GM19324 (cell line): Measurements from ENCODE around the gene TMOD3.
"Not testable (repeated sequence)": the region's sequence is repeated elsewhere in the genome, so short reads cannot be mapped to it uniquely, and the experiment has no call there.

Experiments
- ATAC-seq: cut with Tn5 transposase; IDR thresholded peaks from one replicate; pipeline ENCODE4 v1.9.1; 2021; ENCODE audit warnings: mild to moderate bottlenecking, moderate library complexity; ENCODE audit not compliant: unreplicated experiment, low FRiP score

TMOD3 gene

DNA sequence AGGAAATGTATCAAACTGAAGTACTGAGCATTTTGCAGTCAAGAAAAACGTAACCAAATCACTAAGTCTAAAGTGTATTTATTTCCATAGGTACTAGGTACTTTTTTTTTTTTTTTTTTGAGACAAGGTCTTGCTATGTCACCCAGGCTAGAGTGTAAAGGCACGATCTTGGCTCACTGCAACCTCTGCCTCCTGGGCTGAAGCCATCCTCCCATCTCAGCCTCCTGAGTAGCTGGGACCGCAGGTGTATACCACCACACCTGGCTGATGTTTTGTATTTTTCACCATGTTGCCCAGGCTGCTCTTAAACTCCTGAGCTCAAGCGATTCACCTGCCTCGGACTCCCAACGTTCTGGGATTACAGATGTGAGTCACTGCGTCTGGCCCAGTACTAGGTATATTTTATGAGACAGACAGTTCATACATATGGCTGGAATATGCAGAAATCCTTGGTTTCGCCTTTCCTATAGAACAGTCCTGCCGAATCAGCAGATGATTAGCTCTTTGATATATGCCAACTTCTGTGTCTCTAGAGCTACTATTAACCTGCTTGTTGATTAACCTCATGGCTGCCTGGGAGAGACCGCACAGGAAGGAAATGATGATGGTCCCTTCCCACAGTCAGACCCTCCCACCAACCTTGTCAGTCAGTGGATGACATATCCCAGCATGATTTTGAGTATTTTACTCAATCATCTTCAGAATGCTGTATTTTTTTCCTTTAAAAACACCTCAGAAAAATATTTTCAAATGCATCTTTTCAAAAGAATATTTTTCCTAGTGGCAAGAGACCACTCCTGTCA lies 32.3 kb downstream of the TMOD3 start:
- no peak for ATAC-seq

DNA sequence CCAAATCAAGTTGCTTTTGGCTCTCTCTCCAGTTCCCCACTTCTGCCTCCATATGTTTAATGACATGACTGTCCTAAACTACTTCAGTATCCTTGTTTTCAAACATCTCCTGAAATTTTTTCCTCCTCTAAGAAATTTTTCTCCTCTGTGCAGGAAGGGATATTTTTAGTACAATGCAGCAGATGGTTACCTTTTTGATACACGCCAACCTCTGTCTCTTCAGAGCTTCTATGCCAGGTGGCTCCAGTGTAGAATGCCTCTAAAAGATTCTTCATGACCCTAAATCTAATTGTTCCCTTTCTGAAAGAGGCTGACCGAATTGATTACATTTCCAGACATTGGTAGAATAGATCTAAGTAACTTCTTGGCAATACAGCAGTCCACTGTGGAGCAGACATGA lies 33.7 kb downstream of the TMOD3 start:
- ATAC-seq = no peak

DNA sequence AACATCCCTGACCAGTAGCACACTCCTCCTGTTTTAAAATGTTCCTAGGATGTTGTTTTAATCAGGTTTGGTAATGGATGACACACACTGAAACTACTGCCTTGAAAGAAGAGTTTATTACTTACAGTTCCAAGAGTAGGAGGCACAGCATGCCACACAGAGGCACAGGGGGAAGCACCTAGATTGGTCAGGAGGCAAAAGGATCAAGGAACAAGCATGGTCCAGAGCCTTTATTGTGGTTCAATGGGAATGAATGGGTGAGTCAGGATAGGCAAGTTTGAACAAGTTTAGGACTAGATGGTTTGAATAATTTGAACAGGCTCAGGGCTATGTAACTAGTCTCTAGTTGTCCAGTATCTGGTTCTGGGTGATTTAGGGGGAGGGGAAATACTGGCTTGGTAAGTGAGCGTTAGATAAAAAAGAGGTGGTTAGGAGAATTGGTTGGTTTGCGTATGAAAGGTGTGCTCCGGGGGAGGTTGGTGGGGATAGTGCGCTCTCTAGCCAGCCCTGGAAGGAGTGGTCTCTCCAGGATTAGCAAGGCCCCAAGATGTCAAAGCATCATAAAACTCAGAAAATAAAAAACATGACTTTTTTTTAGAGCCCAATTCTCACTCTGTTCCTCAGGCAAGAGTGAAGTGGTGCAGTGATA lies 35.1 kb downstream of the TMOD3 start:
- ATAC-seq = no peak

DNA sequence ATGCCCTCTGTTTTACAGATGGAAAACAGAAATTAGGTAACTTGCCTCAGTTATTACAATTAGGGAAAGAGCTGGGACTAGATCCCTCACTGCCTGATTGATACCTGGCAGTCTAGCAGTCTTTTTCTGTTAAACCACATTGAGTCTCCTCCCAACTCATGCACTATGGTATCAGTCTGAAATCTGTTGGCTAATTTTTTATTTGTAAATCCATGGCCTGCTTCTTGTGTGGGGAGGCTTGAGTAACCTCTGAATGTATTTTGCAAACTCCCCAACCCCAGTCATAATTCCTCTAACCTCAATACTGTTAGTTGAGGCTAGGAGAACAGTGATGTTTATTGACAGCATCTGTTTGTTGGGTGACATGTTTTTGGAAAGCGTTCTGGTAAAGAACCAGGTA lies 35.9 kb downstream of the TMOD3 start:
- no peak for ATAC-seq

DNA sequence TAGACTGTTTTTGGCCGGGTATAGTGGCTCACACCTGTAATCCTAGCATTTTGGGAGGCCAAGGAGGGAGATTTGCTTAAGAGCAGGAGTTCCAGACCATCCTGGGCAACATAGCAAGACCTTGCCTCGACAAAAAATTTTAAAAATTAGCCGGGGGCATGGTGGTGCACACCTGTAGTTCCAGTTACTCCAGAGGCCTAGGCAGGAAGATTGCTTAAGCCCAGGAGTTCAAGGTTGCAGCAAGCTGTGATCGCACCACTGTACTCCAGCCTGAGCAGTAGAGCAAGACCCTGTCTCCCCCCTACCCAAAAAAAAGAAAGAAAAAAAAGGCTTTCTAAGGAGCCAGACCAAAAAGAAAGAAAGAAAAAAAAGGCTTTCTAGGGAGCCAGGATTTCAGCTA lies 36.7 kb downstream of the TMOD3 start:
- no peak for ATAC-seq

DNA sequence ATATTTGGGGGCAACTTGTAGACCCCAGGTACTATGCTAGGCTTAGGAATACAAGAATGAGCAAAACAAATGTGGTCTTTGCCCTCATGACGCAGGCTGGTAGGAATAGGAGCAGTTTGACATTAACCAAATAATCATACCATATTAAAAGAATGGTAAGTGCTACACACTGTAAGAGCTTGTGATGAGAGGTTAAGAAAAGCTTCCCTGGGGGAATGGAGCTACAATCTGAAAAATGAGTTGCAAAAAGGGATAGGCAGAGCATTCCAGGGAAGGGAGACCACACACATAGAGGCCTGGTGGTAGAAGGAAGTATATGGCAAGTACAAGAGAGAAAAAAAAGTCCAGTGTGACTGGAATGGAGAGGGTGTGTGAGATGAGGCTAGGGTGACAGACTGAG lies 37.3 kb downstream of the TMOD3 start:
- ATAC-seq = no peak

DNA sequence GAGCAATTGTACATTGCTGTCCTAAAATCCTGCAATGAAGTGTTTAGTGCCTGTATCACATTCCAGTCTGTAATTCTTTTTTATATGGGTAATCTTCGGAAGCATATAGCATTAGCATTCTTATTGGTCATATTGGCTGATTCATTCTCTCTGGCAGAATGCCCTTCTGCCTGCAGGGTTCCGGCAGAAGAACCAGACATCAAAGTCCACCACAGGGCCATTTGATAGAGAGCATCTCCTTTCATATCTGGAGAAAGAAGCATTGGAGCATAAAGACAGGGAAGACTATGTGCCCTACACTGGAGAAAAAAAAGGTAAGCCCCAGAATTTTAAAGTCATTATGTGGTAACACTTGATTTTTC lies 39.6 kb downstream of the TMOD3 start:
- no peak for ATAC-seq

DNA sequence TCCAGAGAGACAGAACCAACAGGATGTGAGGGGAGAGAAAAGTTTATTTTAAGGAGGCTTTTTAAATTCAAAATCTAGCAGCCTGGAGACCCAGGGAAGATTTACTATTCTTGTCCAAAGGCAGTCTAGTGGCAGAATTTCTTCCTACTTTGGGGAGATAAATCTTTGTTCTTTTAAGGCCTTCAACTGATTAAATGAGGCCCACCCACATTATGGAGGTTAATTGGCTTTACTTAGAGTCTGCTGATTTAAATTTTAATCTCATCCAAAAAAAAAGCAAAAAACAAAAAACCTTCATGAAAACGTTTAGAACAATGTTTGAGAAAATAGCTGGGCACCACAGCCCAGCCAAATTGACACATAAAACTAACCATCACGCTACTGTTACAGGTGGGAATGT lies 41.3 kb downstream of the TMOD3 start:
- ATAC-seq = no peak

DNA sequence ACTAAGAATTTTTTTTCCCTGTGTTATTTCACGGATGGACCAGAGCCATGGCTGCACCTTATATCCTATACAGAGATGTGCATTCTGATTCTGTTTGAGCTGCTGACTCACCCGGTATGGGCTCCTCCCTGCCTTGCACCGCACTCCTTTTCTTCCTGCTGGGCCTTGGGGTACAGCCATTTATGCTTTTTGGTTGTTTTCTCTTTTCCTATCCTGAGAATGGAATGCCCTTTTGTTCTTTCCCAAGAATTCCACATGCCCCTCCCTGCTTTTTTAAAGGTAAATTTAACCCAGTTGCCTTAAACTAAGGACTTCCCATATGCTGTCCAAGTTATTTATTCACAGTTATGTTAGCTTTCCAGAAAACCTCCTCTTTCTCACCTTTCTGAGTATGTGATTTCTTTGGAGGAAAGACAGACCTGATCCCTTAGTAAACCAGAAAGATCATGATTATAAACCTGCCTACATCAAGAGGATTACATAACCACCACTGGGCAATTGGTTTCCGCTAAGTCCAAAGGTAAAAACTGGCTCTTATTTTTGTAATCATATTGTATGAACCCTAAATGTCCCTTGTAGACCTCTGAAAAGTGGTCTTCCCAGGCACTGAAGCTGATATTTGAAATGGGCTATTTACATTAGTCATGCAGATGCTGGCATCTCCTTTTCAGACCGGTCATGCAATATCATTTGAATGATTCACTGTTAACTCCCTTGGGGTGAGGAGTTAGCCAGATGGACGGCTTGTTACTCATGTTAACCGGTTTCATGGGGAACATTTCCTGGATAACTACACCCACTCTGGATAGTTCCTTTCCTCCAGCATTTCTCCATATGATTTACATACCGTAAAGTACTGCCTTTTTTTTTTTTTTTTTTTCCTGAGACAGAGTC lies 45.5 kb downstream of the TMOD3 start:
- no peak for ATAC-seq

DNA sequence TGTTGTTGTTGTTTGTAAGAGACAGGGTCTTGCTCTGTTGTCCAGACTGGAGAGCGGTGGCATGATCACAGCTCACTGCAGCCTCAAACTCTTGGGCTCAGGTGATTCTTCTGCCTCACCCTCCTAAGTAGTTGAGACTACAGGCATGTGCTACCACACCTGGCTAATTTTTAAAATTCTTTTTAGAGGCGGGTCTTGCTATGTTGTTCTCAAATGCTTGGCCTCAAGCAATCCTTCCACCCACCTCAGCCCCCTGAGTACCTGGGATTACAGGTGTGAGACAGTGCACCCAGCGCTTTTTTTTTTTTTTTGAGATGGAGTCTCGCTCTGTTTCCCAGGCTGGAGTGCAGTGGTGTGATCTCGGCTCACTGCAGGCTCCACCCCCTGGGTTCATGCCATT lies 46.7 kb downstream of the TMOD3 start:
- ATAC-seq = no peak

DNA sequence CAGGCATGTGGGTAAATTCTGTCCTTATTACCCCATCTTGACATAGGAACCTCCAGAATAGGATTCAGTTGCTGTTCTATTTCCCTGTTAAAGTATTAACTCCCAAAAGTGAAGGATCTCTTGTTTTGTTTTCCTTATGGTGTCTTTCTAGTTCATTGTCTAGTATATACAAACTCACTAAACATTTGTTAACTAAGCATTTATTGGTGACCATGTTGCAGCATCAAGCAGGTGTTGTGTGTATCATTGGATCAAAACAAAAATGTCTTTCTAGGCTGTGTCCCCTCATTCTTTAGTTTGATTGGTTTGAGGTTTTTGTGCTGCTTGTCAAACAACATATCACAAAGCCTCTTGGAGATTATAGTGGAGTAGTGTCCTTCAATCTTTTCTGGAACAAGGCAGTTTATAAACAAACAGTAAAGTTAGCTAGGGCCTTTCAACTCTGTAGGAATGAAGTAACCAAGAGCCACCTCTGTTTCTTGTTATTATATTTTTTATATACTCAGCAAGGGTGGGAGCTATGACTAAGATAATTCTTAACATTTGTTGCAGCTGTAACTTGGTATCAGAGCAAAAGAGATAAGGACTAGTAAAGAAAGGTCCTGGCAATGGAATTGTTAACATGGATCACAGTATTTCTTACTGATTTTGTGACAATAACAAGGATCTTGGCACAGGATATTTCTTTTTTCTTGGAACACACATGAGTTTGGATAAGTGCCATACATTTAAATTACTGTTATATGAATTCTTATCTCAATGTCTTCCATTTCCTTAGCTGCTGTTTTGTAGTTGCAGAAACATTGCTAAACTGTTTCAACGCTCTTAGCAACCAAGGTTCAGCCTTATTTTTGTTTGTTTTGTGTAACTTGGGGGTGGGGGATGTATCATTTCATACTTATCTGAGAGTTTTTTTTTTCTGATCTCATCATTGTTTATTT lies 49.3 kb downstream of the TMOD3 start:
- no peak for ATAC-seq

DNA sequence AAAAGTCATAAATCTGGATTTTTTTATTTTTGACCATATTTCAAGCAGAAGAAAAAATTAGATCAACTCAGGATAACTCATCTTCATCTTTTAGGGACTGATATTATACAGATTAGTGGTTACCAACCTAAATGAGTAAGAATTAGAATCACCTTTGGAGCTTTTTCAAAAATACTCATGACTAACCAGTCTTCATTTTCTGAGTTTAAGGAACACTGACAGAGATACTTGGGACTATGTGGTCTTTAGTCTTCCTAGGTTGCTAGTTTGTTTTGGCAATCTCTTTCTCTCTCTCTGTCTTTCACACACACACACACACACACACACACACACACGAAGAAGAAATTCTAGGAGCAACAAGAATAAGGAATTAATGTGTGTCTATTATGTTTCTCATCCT lies 50.1 kb downstream of the TMOD3 start:
- ATAC-seq = no peak

DNA sequence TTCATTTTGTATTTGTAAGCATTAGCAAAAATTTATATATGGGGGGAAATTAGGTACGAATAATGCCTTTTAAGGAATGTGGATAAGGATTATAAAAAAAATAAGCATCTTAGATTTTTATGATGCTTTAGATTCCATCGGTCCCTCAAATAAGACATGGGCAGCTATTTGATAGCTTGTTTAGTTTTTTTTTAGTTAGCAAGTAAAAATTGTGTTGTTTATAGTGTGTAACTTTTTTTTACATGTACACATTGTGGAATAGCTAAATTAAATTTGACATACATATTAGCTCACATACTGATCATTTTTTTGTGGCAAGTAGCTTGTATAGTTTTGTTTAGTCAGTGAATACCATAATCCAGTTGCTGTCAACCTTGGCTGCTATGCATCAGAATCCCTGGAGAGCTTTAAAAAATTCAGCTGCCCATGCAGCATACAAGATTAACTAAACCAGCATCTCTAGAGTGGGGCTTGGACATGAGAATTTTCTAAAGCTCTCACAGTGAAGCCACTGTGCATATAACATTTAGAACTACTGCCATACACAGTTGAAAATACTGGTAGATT lies 53.9 kb downstream of the TMOD3 start:
- ATAC-seq = no peak

DNA sequence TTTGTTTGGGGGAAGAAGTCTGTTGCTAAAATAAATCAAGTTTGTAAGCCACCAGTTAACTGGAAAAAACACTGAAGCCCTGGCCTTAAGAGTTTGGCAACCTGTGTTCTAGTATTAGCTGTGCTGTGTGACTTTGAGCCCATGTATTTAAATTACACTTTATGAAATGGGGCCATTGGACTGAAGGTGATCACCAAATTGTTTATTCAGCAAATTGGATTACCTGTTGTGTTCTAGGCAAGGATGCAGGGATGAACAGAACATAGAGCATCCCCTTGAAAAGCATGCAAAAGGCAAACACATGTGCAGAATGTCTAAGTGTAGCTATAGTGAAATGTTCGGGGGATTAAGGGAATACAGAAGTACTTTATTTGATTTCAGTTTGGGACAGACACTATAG lies 54.6 kb downstream of the TMOD3 start:
- no peak for ATAC-seq

DNA sequence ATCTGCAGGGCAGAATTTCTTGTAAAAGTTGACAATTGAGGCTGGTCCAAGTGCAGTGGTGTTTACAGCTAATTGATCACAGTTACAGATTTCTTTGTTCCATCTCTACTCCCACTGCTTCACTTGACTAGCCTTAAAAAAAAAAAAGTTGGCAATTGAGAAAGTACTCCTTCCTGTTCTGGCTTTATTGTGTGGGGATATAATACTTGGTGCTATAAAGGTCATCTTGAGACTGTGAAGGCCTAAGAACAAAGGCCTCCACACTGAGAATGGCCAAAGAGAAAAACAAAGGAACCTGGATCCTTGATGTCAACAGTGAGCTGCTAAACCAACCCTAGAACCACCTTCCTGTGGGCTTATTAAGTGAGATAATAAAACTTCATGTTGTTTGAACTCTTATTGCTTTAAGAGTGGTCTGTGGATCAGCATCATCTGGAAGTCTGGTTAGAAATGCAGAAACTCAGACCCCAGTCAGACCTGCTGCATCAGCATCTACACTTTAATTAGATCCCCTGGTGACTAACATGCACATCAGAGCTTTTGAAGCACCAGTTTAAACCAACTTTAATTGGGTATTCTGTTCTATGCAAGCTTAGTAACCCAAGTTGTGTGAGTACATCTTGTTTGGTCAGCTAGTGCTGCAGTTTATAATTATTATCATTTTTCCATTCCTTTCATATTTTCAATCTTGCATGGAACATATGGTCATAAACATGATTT lies 55.2 kb downstream of the TMOD3 start:
- ATAC-seq = no peak

DNA sequence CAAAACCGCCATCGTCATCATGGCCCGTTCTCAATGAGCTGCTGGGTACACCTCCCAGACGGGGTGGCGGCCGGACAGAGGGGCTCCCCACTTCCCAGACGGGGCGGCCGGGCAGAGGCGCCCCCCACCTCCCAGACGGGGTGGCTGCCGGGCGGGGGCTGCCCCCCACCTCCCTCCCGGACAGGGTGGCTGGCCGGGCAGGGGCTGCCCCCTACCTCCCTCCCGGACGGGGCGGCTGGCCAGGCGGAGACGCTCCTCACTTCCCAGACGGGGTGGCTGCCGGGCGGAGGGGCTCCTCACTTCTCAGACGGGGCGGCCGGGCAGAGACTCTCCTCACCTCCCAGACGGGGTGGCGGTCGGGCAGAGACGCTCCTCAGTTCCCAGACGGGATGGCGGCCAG lies 56.3 kb downstream of the TMOD3 start:
- not testable (repeated sequence) for ATAC-seq

DNA sequence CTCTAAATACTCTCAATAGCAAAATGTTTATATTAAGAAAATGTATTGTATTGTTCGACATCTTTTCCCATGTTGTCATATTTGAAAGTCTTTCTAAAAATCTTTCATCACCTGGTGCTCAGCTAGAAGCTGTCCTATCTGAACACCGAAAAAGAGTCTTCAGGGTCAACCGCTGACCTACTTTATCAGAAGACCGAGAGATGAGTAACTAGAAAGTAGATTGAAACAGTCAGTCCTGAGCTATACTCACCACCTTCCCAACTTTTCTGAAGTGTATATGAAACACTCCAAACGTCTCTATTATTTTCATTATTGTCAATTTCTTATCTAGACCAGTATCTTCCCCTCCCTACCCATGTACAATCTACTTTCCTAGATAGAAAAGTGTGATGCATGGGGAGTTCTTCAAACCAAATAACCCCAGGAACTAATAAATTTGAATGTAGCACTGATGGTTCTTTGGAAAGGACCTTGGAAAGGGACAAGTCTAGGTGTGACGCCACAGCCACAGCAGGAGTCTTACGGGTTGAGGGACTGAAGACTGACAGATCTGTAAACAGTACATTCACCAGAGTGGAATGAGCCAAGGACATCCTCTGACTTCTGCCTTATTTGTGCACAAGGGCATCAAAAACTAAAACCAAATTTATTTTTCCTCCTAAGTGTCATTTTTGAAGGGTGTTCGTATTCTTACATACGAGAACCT lies 58.6 kb downstream of the TMOD3 start:
- ATAC-seq = no peak

DNA sequence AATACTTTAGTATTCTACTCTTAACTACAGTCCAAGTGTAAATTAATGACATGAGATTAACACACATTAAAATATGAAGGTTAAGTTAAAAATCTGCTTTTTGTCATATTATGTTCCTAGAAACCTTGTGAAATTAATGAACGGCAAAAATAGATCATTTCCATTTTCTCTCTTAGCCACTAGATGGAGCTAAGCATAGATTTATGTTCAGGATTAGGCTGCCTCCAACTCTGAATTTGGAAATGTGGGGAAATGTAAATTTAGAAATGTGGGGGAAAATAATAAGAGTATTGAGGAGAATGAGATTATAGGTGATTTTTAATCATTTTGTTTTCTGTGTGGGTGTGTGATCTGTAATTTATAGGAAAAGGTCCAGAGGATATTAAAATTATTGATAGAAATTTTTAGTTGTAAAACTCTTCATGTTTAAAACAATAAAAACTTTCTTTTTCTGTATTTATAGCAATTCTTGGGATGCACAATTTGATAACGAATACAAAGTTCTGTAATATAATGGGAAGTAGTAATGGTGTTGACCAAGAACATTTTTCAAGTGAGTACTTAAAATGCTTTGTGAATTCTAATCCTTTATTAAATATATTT lies 59.2 kb downstream of the TMOD3 start:
- ATAC-seq = no peak
